Measurements from ENCODE around the gene FBLIM1.
A peak's percentile ranks its signal among the peaks of the same experiment; 100 is the strongest.
"Not testable (repeated sequence)": the region's sequence is repeated elsewhere in the genome, so short reads cannot be mapped to it uniquely, and the experiment has no call there.

Gene FBLIM1

GRCh38 chr1:15825800-15826199 is 67.2 kb downstream of the FBLIM1 start:
- DNase-seq, result no peak

- DNase-seq, result no peak
Observed at GRCh38 chr1:15826810-15827507, 68.4 kb downstream of the FBLIM1 start.

- not testable (repeated sequence) for DNase-seq
Observed at GRCh38 chr1:15827567-15827966, 69.0 kb downstream of the FBLIM1 start.

GRCh38 chr1:15828931-15829330 is 70.3 kb downstream of the FBLIM1 start:
- DNase-seq, result not testable (repeated sequence)

- DNase-seq, result no peak
Observed at GRCh38 chr1:15830258-15830657, 71.7 kb downstream of the FBLIM1 start.

GRCh38 chr1:15833069-15833679 is 74.6 kb downstream of the FBLIM1 start:
- peak; percentile 77 for DNase-seq

GRCh38 chr1:15833842-15834405 is 75.3 kb downstream of the FBLIM1 start:
- no peak for DNase-seq

- peak; percentile 94 for DNase-seq
Observed at GRCh38 chr1:15834406-15835204, 76.0 kb downstream of the FBLIM1 start.

- DNase-seq, result peak; percentile 49
Observed at GRCh38 chr1:15835205-15835740, 76.7 kb downstream of the FBLIM1 start.

GRCh38 chr1:15835741-15836510 is 77.3 kb downstream of the FBLIM1 start:
- peak; percentile 98 for DNase-seq
